GM18511 (cell line): ENCODE measurements around the gene ARHGEF10L.

Source experiments
- ATAC-seq: cut with Tn5 transposase; IDR thresholded peaks from one replicate; pipeline ENCODE4 v1.9.1; 2021; ENCODE audit warnings: mild to moderate bottlenecking, moderate library complexity; ENCODE audit not compliant: unreplicated experiment

Gene ARHGEF10L

DNA sequence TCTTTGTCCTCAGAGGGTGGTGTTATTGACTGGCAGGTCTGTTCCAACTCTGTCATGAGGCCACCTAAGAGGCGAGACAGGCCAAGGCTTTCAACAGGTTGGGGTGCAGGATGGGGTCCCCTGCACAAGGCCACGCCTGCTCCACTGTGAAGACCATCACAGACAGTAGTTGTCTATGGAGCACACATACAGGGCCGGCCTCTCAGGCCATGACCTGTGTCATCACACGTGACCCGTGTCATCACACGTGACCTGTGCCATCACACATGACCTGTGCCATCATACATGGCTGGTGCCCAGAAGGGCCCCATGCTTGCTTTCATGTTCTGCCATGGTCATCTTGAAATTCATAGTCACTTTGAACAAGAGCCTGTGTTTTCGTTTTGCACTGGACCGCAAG lies 91.9 kb downstream of the ARHGEF10L start:
- no peak for ATAC-seq

DNA sequence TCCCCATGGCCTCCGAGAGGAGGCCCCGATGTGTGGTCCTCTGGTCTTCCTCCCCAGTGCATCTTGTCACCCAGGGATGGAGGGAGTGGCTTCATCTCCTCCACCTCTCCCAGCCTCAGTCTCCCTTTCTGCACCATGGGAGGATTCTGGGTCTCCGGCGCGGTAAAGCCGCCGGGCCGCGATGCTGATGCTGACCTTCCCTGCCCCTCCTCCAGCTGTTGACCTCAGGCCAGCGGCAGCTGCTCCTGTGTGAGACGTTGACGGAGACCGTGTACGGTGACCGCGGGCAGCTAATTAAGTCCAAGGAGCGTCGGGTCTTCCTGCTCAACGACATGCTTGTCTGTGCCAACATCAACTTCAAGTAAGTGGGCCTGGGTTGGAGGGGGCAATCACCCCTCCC lies 92.6 kb downstream of the ARHGEF10L start:
- ATAC-seq = no peak

DNA sequence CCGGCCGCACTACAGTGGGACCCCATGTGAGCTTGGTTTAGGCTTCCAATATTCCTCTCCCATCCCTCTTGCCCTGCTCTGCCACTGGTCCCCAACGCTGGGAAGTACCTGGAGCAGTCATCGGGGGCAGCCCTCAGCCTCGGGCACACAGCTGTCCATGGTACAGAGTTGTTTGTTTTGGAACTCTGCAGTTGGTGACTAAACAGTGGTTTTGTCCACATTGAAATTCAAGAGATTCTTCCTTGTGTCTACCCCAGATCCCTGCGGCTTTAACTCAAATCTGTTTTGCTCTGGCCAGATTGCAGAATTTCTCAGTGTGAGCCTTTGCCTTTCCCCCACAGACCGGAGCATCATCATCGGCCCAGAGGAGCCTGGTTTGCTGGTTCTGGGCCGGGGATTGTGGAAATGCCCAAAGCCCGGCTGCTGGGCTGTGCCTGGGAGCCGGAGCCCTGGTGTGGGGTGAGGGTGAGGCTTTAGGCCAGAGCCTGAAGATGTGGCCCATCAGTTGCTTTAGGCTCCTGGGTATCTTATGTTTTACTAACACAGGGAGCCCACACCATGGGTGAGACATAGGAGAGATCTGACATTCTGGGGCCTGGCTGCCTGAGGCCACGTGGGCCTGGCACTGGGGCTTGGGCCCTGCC lies 93.2 kb downstream of the ARHGEF10L start:
- no peak for ATAC-seq

DNA sequence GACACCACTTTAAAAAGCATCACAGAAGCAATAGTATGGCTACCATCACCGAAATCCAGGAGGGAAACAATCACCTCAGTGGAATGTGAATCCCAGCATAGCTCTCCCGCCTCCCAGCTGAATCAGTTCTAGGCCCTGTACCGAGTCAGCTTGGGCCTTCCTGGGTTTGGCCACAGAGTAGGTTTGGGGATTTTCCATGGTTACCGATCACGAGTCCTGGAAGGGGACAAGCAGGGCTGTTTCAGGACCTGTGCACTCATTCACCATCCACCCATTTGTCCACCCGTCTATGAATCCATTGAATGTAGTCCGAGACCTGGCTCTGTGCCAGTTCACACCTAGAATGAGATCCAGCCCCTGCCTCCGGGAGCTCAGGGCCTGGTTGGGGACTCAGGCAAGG lies 94.2 kb downstream of the ARHGEF10L start:
- ATAC-seq = no peak

DNA sequence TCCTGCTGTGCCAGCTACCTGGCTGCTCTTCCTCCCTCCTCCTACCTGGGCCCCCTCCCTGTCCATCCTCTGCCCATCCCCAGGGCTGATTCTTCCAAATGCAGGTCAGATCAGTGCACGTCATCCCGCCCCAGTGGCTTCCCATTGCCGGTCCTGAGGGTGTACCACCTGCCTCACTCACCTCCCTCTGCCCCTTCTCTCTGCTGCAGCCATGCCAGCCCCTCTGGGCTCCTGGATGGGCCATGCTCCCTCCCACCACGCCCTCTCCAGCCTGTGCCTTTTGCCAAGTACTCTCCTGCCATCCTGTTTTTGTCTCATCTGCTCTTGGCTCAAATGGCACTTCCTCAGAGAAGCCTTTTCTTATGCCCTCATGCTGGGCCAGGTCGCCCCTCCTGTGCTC lies 95.8 kb downstream of the ARHGEF10L start:
- no peak for ATAC-seq

DNA sequence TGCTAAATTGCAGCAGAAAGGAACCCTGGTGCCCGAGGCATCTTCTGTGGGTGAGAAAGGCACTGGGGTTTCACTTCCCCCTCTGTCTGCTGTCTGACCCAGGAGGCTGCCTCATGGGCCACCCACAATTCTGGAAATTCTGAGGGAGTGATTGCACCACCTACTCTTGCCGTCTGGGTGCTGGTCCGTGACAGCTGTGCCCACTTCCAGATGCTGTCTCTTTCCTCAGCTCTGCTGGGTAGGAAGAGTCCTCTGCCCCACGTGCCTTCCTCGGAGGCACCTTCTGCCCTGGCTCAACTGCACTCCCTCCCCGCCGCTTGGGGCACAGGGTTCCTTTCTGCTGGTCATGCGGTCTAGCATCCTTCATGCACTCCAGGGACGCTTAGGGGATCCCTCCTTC lies 96.3 kb downstream of the ARHGEF10L start:
- no peak for ATAC-seq

DNA sequence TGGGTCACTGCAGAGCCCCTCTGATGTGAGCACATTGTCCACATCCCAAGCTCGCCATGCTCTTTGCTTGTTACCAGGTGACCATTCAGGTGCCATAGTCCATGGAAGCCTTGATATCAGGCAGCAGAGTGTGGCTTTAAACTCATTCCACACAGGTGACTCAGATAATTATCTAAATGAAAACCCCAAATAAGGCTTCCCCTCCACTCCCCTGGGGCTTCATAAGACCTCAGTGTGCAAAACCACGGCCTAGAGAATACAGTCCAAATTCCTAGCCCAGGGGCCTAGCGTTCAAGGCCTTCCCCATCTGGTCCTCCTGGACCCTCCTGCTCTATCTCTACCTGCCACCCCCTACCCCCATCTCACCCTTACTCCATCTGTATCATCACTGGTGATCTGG lies 97.1 kb downstream of the ARHGEF10L start:
- no peak for ATAC-seq

DNA sequence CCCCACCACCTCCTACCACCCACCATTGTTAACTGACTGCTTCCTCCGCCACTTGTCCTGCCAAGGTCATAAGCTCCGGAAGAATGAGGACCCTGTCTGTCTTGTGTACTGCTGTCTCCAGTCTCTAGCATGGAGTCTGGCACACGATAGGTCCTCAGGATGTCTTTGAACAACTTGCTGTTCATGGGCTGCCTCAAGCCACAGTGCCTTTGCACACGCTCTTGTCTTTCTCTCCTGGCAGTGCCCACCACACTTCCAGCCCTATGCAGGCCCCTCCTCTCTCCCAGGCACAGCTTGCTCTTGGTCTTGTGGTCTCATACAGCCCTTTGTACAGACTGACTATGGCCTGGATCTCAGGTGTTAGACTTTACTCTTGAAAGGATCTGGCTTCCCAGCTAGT lies 97.6 kb downstream of the ARHGEF10L start:
- ATAC-seq = no peak

DNA sequence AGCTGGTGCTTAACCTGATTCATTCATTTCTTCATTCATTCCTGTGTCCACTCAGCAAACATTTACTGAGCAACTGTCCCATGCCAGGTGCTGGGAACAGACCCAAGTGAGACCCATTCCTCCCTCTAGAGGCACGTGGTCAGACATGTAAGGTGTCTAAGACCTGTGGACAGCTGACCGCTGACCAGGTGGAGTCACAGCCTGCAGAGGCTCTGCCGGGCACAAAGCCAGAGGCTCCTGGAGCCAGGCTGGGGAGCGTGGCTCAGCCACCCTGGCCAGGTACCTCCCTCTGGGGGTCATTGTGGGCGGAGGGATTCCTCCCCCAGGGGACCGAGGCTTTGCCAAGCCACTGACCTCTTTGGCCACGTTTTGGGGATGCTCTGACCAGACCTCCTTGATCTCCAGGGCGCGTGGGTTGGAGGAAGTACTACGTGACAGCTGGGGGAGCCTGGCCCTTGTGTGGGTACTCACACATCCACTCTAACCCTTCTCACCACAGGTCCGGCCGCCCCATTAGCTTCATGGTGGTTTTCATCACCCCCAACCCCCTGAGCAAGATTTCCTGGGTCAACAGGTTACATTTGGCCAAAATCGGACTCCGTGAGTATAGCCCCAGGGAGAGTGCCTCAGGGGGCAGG lies 100.3 kb downstream of the ARHGEF10L start:
- ATAC-seq = no peak

DNA sequence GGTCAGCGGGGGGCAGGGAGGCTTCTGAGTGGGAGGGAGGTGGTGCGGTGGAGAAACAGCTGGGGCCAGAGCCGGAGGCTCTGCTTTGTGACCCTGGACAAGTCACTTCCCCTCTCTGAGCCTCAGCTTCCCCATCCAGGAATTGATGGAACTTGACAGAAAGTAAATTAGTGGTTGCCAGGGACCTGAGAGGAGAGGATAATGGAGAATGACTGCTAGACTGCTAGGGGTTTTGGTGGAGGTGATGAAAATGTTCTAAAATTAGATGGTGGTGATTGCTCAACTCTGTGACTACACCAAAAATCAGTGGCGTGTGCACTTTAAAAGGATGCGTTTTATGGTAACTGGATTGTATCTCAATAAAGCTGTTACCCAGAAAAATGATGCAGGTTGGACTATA lies 100.9 kb downstream of the ARHGEF10L start:
- ATAC-seq = no peak

DNA sequence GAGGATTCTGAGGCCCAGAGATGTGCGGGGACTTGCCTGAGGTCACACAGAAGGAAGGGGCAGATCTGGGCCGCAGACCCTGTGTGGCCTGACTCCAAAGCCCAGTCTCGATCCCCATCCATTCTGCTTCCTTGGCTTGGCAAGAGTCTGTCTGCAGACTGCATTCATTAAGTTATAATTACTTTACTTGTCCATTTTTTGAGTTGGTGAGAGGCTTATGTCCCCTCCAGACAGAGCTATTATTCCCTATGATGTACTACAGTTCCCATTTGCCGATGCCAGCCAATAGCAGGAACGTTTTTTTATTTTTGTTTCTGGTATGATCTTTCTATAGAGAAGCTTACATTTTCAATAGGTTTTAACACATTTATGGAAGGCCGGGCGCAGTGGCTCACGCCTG lies 101.5 kb downstream of the ARHGEF10L start:
- ATAC-seq = no peak

DNA sequence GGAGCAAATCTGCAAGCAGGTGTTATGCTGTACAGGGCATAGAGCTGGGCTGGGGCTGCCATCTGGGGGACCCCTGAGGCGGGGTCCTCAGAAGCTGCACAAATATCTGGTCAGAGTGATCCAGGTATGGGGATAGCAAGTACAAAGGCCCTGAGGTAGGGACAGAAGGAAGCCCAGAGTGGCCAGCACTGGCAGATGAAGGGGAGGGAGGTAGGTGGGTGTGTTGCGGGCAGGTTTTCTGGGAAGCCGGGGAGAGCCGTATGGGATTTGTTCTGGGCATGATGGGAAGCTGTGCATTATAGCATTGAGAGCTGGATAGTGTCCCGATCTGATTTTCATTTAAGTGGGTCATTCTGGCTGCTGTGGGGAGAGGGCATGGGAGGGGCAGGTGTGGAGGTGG lies 102.7 kb downstream of the ARHGEF10L start:
- no peak for ATAC-seq

DNA sequence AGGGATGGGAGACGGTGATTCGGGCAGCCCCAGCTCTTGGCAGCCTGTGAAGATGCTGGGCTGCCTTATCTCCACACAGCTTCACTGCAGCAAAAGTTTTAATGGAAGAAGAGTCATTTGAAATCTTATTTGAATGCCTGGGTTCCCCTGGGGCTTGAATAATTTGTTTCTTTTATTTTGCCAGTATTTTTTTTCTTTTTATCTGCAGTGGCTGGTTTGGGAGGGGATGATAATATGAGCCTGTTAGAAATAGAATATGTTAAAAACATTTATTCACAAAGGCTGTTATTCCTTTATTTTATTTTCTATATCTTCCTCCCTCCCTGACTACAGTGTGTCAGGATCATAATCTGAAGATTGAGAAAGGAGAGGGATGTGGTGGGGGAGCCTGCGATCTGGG lies 103.4 kb downstream of the ARHGEF10L start:
- no peak for ATAC-seq

DNA sequence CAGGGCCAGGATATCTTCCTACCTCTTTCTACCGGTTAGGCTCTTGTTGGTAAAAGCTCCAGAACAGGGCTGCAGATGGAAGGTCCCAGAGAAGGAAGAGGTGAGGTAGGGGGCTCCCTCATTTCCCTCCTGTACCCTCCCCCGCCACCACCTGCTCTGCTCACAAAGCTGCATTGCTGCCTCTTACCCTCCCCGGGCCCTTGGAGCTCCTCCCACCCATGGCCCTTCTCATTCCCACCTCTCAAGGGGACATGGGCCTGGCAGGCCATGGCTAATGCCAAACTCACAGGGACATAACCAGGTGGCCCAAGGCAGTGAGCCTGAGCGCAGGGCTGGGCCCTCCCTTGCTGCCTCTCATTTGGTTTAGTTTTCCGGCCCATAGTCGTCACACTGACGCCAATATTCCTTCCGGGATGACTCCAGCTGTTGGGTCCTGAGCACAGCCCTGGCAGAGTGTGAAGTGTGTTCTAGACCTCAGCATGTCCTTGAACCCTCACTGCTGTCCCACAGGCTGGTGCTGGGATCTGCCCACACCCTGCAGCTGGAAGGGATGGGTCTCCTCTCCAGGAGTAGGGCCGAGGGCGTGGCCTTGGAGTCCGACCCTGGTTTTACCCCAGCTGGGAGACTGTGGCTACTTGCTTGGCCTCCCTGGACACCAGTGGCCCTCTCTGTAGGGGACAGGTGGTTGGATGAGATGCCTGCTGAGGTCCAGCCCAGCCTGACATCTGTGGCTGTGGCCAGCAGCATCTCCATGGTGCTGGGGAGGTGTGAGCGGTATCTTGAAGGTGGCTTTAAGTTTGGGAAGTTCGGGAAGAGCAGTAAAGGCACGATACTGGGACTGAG lies 104.6 kb downstream of the ARHGEF10L start:
- no peak for ATAC-seq

DNA sequence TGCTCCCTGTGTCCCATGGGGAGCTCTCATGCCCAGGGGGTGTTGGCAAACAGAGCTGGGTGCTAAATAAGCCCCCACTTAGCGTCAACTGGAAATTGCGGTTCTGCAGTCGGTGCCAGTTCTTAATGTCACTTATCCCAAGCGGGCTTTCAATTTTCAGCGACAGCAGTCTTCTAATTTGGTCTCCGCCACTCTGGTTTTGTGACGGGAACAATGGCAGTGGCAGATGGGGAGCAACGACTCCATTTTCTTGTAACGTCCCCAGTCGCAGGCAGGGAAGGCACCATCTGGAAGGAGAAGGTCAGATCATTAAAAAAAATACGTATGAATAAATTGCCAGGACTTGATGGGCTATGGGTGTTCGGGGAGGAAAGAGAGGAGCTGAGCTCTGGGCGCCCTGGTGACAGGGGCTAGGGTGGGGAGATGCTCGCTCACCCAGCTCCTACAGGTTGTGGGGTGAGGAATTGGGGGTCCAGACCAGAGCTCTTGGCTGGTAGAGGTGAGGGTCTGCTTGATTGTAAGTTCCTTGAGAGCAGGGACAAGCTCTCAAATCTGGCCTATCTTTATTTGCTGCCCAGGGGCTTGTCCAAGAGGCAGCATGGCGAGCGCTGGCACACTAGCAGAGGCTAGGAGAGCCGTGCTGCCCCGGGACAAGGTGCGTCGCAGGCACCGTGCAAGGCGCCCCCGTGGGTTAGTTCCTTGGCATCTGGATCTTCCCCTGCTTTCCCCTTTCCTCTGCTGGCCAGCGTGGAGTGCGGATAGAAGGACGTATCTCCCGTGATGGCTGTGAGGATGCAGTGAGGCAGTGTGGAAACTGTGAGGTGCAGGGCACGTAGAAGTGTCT lies 105.8 kb downstream of the ARHGEF10L start:
- no peak for ATAC-seq

DNA sequence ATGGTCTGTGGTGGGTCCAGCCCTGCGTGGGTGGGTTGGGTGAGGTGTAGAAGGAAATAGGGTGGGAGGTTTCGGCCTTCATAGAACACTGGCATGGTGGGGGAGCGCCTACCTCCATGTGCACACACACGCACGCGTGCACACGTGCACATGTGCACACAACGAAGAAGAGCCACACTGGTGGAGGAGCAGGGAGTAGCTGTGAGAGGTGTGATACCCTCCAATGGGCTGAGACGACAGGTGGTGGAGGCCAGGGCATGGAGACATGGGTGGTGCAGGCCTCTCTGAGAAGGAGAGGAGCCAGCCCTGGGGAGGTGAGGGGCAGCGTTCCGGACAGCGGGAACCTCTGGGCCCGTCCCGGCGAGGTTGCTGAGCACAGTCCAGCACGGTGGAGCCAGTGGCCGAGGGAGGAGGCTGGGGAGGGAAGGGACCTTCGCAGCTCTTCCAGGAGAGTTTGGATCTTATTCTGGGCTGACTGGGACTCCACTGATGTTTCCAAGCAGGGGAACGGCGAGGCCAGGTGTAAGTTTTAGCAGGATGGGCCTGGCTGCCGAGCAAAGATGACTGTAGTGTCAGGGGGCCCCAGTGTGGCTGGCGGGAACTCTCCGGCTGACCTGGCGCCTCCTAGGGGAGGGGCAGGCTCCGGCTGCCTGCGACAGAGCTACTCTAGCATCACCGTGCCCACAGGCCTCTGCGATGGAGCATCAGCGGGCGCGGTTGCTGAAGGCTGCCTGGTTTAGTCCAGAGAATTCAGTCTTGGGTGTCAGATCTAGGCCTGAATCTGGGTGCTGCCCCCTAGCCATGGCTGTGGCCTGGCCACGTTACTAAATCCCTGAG lies 107.2 kb downstream of the ARHGEF10L start:
- ATAC-seq = no peak

DNA sequence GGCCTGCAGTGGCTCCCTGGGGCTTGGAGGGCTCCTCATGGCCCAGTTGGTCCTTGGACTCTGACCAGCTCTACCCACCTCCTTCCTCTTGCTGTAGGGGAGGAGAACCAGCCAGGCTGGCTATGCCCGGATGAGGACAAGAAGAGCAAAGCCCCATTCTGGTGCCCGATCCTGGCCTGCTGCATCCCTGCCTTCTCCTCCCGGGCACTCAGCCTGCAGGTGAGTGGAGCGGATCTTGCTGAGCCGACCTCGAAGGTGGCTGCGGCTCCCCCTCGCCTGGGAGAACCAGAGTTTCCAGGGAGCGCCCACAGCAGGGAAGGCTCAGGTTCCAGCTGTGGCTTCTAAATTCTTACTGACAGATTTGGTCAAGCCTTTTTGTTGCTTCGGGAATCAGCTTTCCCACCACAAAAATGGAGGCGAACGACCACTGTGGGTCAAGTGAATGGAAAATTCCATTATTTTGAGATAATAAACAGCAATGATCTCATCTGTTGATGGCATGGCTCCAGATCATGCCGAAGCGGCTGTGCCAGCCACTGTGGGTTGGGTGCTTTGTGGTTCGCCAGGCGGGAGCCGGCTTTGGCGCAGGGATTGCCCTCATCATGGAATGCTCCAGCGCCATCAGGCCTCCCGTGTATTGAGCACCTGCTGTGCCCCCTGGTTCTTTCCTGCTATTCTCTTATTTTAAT lies 109.1 kb downstream of the ARHGEF10L start:
- ATAC-seq = no peak

DNA sequence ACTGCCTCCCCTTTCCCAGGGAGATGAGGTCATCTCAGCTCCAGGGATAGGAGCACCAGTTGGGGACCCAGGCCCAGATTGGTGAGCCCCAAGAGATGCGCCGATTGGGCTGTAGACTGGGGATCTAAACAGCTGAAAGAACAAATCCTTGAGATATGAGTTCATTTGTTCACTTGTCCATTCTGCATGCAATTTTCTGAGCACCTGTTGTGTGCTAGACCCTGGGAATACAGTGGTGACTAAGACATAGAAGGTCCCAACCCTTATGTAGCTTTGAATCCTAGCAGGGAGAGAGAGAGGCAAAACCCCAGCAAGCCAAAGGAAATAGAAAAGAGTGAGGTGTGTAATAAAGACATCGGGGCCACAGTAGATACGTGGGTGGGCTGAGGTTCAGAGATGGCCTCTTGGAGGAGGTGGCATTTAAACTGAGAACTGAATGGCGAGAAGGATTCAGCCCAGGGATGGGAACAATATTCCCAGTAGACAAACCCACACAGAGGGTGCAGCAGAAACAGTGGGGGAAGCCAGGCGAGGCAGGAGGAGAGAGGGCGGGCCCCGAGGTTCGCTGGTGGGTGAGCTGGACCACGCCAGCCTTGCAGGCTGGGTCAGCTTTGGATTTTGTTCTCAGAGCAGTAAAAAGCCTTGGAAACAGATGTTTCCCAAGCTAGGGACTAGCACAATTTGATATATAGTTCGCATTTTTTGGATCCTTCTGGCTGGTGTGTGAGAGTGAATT lies 110.0 kb downstream of the ARHGEF10L start:
- ATAC-seq = no peak

DNA sequence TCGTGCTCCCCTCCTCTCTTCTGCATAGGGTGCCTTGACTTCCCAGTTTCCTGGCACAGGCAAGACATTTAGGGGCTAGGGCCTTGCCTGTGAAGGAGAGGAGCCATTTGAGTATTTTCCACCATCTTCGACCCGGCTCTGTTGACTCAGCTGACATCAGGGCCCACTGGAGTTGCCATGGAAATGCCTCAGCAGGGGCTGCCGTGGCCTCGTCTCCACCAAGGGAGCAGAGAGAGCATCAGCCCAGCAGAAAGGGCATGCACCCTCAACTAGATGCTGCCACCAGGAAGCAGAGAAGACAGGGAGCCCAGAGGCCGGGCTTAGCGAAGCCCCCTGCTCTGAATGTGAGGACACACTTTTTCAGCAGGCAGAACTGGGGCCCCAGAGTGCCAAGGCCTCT lies 113.8 kb downstream of the ARHGEF10L start:
- no peak for ATAC-seq
